Retinal pigment epithelial cell (primary cell): ENCODE results near the gene TMEM106B.

Source experiments
- DNase-seq: peaks from one replicate; pipeline ENCODE4 v3.0.0-alpha.2; 2010; ENCODE audit warnings: low read depth
- H3K4me3 ChIP-seq: 2 replicates; pipeline ENCODE4 v1.5.1; 2011; ENCODE audit warnings: mild to moderate bottlenecking, low read length, control low read depth, moderate library complexity
- TF ChIP-seq, protein P1 (sequence below): conservative IDR thresholded peaks from 2 replicates; pipeline ENCODE4 v1.5.1; 2011; ENCODE audit warnings: low read depth, low read length, control low read depth, inconsistent platforms

TMEM106B gene

DNA sequence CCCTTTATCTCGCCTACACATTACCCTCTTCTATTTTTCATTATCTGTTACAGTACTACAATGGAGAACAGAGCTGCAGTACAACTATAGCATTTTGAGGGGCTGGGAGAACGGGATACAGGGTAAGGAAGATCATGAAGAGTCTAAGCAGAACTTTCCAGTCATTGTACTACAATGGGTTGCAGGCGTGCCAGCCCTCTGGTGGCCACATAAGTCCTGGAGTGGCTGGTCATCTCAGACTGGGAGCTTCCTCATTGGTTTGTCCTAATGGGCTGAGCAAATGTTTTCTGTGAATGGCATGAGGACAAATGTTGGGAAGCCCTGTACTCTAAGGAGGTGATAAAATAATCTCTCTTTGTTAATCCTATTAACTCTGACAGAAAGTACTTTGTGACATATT is 33.0 kb downstream of the TMEM106B start:
- DNase-seq: peak; percentile 43
- TF ChIP-seq, protein P1, sequence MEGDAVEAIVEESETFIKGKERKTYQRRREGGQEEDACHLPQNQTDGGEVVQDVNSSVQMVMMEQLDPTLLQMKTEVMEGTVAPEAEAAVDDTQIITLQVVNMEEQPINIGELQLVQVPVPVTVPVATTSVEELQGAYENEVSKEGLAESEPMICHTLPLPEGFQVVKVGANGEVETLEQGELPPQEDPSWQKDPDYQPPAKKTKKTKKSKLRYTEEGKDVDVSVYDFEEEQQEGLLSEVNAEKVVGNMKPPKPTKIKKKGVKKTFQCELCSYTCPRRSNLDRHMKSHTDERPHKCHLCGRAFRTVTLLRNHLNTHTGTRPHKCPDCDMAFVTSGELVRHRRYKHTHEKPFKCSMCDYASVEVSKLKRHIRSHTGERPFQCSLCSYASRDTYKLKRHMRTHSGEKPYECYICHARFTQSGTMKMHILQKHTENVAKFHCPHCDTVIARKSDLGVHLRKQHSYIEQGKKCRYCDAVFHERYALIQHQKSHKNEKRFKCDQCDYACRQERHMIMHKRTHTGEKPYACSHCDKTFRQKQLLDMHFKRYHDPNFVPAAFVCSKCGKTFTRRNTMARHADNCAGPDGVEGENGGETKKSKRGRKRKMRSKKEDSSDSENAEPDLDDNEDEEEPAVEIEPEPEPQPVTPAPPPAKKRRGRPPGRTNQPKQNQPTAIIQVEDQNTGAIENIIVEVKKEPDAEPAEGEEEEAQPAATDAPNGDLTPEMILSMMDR: peak; percentile 64
- no peak overlapping the region for H3K4me3 ChIP-seq

DNA sequence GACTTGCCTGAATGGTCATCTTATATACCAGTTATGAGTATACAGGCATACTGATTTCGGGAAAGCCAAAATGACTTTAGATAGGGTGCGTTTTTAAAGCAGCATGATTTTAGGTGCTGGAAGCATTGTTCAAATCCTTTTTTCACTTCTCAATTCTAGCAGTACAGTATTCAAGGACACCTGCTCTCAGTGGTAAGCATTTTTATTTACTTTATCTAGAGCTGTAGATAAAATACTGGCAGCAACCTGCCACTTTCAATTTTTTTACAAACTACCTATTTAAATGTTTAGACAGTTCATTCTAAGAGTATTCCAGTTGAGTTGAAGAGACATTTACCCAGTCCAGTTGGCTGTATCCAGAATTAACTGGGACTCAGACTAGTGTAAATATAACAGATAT is 33.6 kb downstream of the TMEM106B start:
- no peak overlapping the region for H3K4me3 ChIP-seq
- DNase-seq: no peak
- TF ChIP-seq, protein P1: no peak

DNA sequence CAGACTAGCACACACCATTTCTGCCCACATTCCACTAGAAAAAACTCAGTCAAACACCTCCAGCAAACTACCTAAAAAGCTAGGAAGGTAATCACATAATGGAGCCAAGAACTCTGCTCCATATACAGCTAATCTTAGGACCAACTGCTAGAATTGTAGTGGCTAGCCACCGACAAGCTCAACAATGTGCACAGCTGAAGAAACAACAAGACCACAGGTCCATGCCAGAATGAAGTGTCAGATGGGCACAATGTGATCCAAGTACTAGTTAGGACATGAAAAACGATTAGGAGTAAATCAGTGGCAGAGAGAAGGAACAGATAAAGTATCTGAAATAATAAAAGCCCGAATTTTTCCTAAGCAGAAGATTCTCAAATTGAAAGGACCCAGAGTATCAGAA is 38.6 kb downstream of the TMEM106B start:
- TF ChIP-seq, protein P1: no peak
- no peak for DNase-seq
- no peak overlapping the region for H3K4me3 ChIP-seq

DNA sequence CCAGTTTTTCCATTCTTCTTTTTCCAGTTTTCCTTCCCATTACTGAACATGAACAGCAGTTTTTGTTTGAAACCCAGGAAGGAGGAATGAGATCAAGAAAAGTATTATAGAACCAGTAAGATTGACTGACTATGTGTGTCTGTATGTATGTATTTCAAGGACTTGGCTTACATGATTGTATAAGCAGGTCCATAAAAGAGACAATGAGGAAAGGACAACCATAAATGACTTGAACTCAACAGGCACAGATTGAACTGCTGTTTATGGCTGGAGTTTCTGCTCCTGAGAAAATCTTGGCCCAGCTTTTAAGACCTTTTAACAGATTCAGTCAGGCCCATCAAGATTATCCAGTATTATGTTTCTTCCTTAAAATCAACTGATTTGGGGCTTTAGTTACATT is 39.1 kb downstream of the TMEM106B start:
- TF ChIP-seq, protein P1: no peak
- no peak for DNase-seq
- no peak overlapping the region for H3K4me3 ChIP-seq

DNA sequence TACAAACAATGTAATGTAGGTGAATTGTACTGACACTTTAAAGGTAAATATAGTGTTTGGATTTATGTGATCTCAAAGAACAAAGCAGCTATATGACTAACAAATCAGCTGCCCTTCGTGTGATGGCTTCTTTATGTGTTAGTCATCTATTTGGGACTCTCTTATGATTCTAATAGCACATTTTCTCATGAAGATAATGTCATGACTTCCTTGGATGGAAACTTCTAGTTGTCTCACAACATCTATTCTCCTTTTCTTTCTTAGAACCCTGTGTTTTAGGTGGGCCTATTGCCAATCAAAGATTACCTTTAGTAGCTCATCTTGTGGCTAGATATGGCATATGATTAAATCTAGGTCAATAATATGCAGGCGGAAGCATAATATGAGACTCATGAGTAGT is 45.0 kb downstream of the TMEM106B start:
- H3K4me3 ChIP-seq: no peak overlapping the region
- TF ChIP-seq, protein P1: no peak
- peak; percentile 73 for DNase-seq

DNA sequence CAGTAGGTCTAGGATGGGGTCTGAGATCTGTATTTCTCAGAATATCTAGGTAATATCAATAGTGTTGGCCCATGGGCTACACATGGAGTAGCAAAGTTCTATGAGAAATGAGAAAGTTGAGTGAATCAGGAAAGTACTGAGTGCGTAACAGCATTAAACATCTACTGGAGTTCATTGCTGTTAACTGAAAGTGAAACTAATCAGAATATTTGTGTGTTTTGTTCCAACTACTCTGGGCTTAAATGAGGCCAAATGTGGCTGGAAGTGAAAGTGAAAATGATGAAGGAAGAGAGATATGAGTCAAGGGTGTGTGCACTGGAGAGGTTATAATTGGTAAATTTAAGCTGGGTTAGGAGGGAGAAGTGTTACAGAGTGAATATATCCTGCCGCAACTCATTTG is 46.5 kb downstream of the TMEM106B start:
- TF ChIP-seq, protein P1: no peak
- DNase-seq: no peak
- H3K4me3 ChIP-seq: no peak overlapping the region

DNA sequence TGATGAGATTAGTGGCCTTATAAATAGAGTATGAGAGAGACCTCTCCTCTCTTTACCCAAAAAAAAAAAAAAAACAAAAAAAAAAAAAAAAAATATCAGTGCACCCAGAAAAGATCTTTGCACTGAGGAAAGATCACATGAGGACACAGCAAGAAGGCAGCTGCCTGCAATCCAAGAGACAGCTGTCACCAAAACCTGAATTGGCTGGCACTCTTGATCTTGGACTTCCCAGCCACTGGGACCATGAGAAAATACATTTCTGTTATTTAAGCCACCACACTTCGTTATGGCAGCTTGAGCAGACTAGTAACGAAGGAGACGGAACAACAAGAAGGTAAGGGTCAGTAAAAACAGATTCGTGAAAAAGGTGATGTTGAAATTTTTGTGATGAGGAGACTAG is 47.0 kb downstream of the TMEM106B start:
- TF ChIP-seq, protein P1: no peak
- H3K4me3 ChIP-seq: no peak overlapping the region
- no peak for DNase-seq
